GM23338 (cell line): Measurements from ENCODE around the gene TMEM132D. TPM values are rescaled to one million over a fixed set of nuclear protein-coding genes. Genes with fewer than 3 reads are reported as not detected.

Experiments used
- ATAC-seq: fragments of 200-7000 bp; cut with Tn5 transposase; 3 replicates; pipeline ENCODE4 v1.9.1; 2020
- DNase-seq: peaks from one replicate; pipeline ENCODE4 v3.0.0-alpha.2; 2015; ENCODE audit warnings: low spot score
- H2AFZ ChIP-seq: fragments of 200-600 bp; sonication (generic); 2 replicates; pipeline ENCODE4 v1.8.0; 2016; ENCODE audit warnings: antibody characterized with exemption, mild to moderate bottlenecking, moderate library complexity
- H3F3A ChIP-seq: fragments of 200-600 bp; sonication (generic); replicated peaks from 2 replicates; pipeline ENCODE4 v1.8.0; 2017; ENCODE audit warnings: antibody characterized with exemption, mixed run types, low read depth
- H3K27ac ChIP-seq: fragments of 200-600 bp; sonication (generic); 2 replicates; pipeline ENCODE4 v1.6.1; 2016; ENCODE audit warnings: low read depth
- H3K27me3 ChIP-seq: fragments of 200-600 bp; sonication (generic); 2 replicates; pipeline ENCODE4 v1.8.0; 2016; ENCODE audit warnings: mild to moderate bottlenecking, mixed run types, moderate library complexity; ENCODE audit not compliant: insufficient read depth
- H3K36me3 ChIP-seq: fragments of 200-600 bp; sonication (generic); 2 replicates; pipeline ENCODE4 v1.8.0; 2016; ENCODE audit warnings: mild to moderate bottlenecking; ENCODE audit not compliant: insufficient read depth
- H3K4me1 ChIP-seq: fragments of 200-600 bp; sonication (generic); 2 replicates; pipeline ENCODE4 v1.8.0; 2016; ENCODE audit warnings: mild to moderate bottlenecking, moderate library complexity; ENCODE audit not compliant: insufficient read depth
- H3K4me2 ChIP-seq: fragments of 200-600 bp; sonication (generic); 2 replicates; pipeline ENCODE4 v1.7.1; 2017; ENCODE audit warnings: mixed run types
- H3K4me3 ChIP-seq: fragments of 200-600 bp; sonication (generic); 2 replicates; pipeline ENCODE4 v1.6.1; 2016; ENCODE audit warnings: mixed run types
- H3K79me2 ChIP-seq: fragments of 200-600 bp; sonication (generic); replicated peaks from 2 replicates; pipeline ENCODE4 v1.8.0; 2017; ENCODE audit warnings: mild to moderate bottlenecking; ENCODE audit not compliant: insufficient read depth
- H3K9me2 ChIP-seq: fragments of 200-600 bp; sonication (generic); 2 replicates; pipeline ENCODE4 v1.8.0; 2017; ENCODE audit not compliant: insufficient read depth
- H4K20me1 ChIP-seq: fragments of 200-600 bp; sonication (generic); replicated peaks from 2 replicates; pipeline ENCODE4 v1.8.0; 2017; ENCODE audit warnings: mild to moderate bottlenecking; ENCODE audit not compliant: insufficient read depth
- H3K27ac Mint-ChIP-seq: 2 replicates; pipeline ENCODE4 v1.8.0; 2020; ENCODE audit warnings: inconsistent platforms, mild to moderate bottlenecking, moderate library complexity, mixed read lengths
- H3K27me3 Mint-ChIP-seq: 3 replicates; pipeline ENCODE4 v1.8.0; 2022; ENCODE audit warnings: low read depth, mild to moderate bottlenecking, moderate library complexity, mixed read lengths, inconsistent platforms; ENCODE audit not compliant: insufficient read depth, poor library complexity
- H3K36me3 Mint-ChIP-seq: 3 replicates; pipeline ENCODE4 v1.8.0; 2021; ENCODE audit warnings: low read depth, mild to moderate bottlenecking, inconsistent platforms, moderate library complexity, mixed read lengths
- H3K4me1 Mint-ChIP-seq: 3 replicates; pipeline ENCODE4 v1.8.0; 2020; ENCODE audit warnings: mild to moderate bottlenecking, inconsistent platforms, mixed read lengths
- H3K4me3 Mint-ChIP-seq: 3 replicates; pipeline ENCODE4 v1.8.0; 2021; ENCODE audit warnings: moderate library complexity, mild to moderate bottlenecking, inconsistent platforms, mixed read lengths
- H3K9me3 Mint-ChIP-seq: 3 replicates; pipeline ENCODE4 v1.8.0; 2020; ENCODE audit warnings: moderate library complexity, mild to moderate bottlenecking, inconsistent platforms, mixed read lengths
- CREB1 ChIP-seq: fragments of 250-450 bp; sonication (Bioruptor Pico); IDR thresholded peaks from 2 replicates; pipeline ENCODE4 v1.5.0; 2020; ENCODE audit warnings: low read depth, mild to moderate bottlenecking, moderate library complexity
- EZH2 ChIP-seq: fragments of 200-600 bp; sonication (generic); IDR thresholded peaks from one replicate; pipeline ENCODE4 v1.8.0; 2017; ENCODE audit warnings: antibody characterized with exemption, mild to moderate bottlenecking, low read depth; ENCODE audit not compliant: unreplicated experiment
- EZH2phosphoT487 ChIP-seq: fragments of 200-600 bp; sonication (generic); IDR thresholded peaks from one replicate; pipeline ENCODE4 v1.8.1; 2018; ENCODE audit warnings: antibody characterized with exemption; ENCODE audit not compliant: unreplicated experiment
- JUNB ChIP-seq: IDR thresholded peaks from one replicate; pipeline ENCODE4 v1.6.1; 2016; ENCODE audit warnings: antibody characterized with exemption; ENCODE audit not compliant: unreplicated experiment
- NANOG ChIP-seq: IDR thresholded peaks from 2 replicates; pipeline ENCODE4 v1.6.1; 2016; ENCODE audit warnings: antibody characterized with exemption, borderline replicate concordance
- POLR2AphosphoS5 ChIP-seq: IDR thresholded peaks from 2 replicates; pipeline ENCODE4 v1.6.1; 2016; ENCODE audit warnings: antibody characterized with exemption, low read depth
- REST ChIP-seq: IDR thresholded peaks from one replicate; pipeline ENCODE4 v1.6.1; 2018; ENCODE audit warnings: antibody characterized with exemption; ENCODE audit not compliant: unreplicated experiment
- ZNF114 ChIP-seq: fragments of 250-450 bp; sonication (Bioruptor Pico); IDR thresholded peaks from 2 replicates; pipeline ENCODE4 v1.5.0; 2020; ENCODE audit warnings: mild to moderate bottlenecking, moderate library complexity
- ZNF331 ChIP-seq: fragments of 250-450 bp; sonication (Bioruptor Pico); IDR thresholded peaks from 2 replicates; pipeline ENCODE4 v1.5.0; 2020; ENCODE audit warnings: low read depth, mild to moderate bottlenecking, moderate library complexity
- ZNF462 ChIP-seq: fragments of 250-450 bp; sonication (Bioruptor Pico); IDR thresholded peaks from 2 replicates; pipeline ENCODE4 v1.5.0; 2020; ENCODE audit warnings: mild to moderate bottlenecking, moderate library complexity
- polyA plus RNA-seq: library from polyadenylated mRNA; unstranded; fragments of >200 nt; fragmentation: Nextera tagmentation; extraction: Ambion mirVana; gene quantifications from 2 replicates; pipeline ENCODE4 v1.2.1, GENCODE V29; 2016
- total RNA-seq: library from RNA; depleted of rRNA; stranded (reverse); fragments of >200 nt; shearing (Covaris generic); gene quantifications from 2 replicates; pipeline ENCODE4 v1.2.3, GENCODE V29; 2014
- TF ChIP-seq, protein P1 (sequence below): IDR thresholded peaks from 2 replicates; pipeline ENCODE4 v1.6.1; 2016; ENCODE audit warnings: antibody characterized with exemption

Gene TMEM132D
- total and polyA plus RNA-seq, 2 experiments from 2014 or later, result 0.44 to 5.3 TPM

- H3K4me3 Mint-ChIP-seq, result no peak overlapping the region
- H3K27me3 ChIP-seq, result no peaks in the 10 kb centered on the region
- no peaks in the 10 kb centered on the region for H4K20me1 ChIP-seq
- DNase-seq (no peak), ATAC-seq (no peak)
- H3K9me2 ChIP-seq, result no peaks in the 10 kb centered on the region
- no peak overlapping the region for H2AFZ ChIP-seq
- H3K79me2 ChIP-seq, result no peaks in the 10 kb centered on the region
- TF ChIP-seq REST (no peak), EZH2phosphoT487 (no peak), NANOG (no peak), POLR2AphosphoS5 (no peak), CREB1 (CRISPR knock-in tag) (no peak), JUNB (no peak), EZH2 (no peak), ZNF114 (CRISPR knock-in tag) (no peak), ZNF331 (CRISPR knock-in tag) (no peak), ZNF462 (no peak)
- TF ChIP-seq, protein P1, sequence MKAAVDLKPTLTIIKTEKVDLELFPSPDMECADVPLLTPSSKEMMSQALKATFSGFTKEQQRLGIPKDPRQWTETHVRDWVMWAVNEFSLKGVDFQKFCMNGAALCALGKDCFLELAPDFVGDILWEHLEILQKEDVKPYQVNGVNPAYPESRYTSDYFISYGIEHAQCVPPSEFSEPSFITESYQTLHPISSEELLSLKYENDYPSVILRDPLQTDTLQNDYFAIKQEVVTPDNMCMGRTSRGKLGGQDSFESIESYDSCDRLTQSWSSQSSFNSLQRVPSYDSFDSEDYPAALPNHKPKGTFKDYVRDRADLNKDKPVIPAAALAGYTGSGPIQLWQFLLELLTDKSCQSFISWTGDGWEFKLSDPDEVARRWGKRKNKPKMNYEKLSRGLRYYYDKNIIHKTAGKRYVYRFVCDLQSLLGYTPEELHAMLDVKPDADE, result no peak
- H3K4me1 ChIP-seq, result no peaks in the 10 kb centered on the region
- no peak overlapping the region for H3K27ac Mint-ChIP-seq
- H3K36me3 ChIP-seq, result no peaks in the 10 kb centered on the region
- peaks cover 7% of the 10 kb centered on the region for H3K27me3 Mint-ChIP-seq
- H3K36me3 Mint-ChIP-seq, result peaks cover 56% of the 10 kb centered on the region
- H3K4me1 Mint-ChIP-seq, result no peaks in the 10 kb centered on the region
- no peak overlapping the region for H3K27ac ChIP-seq
- no peaks in the 10 kb centered on the region for H3F3A ChIP-seq
- H3K9me3 Mint-ChIP-seq, result peaks cover 99% of the 10 kb centered on the region
- no peak overlapping the region for H3K4me2 ChIP-seq
- no peak overlapping the region for H3K4me3 ChIP-seq
Measured at GRCh38 chr12:129075460-129076208, 828.2 kb downstream of the TMEM132D start.
